Measurements from ENCODE around the gene NCKAP5. TPM values are rescaled to one million over a fixed set of nuclear protein-coding genes. Genes with fewer than 3 reads are reported as not detected.

NCKAP5 gene
- total RNA-seq, 5 donors from 2014 or later (not counting 1 experiment from before 2014, with no cell fraction given): 0.06 TPM; not detected in 4

DNA sequence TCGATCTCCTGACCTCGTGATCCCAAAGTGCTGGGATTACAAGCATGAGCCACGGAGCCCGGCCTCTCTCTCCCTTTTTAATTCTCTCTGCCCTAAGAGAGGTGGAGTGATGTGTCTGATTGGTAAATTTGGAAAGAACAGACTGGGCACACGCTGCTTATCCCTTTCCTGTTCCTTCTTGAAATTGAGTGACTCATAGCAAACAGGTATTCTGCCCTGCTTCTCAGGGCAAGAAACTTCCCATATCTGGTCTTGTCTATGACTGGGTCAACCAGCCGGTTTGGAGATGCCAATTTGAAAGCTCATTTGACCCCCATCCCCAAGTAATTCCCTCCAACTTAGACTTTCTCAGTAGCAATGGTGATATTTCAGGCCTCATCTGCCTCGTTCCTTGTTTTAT lies 913.3 kb downstream of the NCKAP5 start:
- Mint-ChIP-seq H3K4me1 (no peaks in the 10 kb centered on the region), H3K9me3 (peaks cover 0 to 12% (median 3%) of the 10 kb centered on the region in 3 donors), H3K36me3 (no peaks in the 10 kb centered on the region), H3K4me3 (no peak overlapping the region), H3K27ac (no peak overlapping the region), H3K27me3 (peaks cover 0 to 3% of the 10 kb centered on the region in 2 donors)
- H3K27me3 ChIP-seq (replicated peaks in 1 of 2; ENCODE audit: control insufficient read depth in 2 of 2, extremely low read depth in 1 of 2, insufficient read depth in 2 of 2, low read length in 1 of 2): no peaks in the 10 kb centered on the region
- ATAC-seq (replicated peaks in 1 of 4) (no peak), DNase-seq (no peak)
- CTCF ChIA-PET: interaction anchor here in 1 of 2 donors (0.6 kb wide), 1 partner anchor 184 kb away, joined by 4 read pairs; no protein-coding TSS in a partner anchor
- H3K4me3 ChIP-seq (ENCODE audit: control insufficient read depth in 1 of 2, extremely low read depth in 1 of 2, low read length in 1 of 2): no peak overlapping the region
- H3K36me3 ChIP-seq (ENCODE audit: control insufficient read depth in 2 of 2, extremely low read depth in 1 of 2, insufficient read depth in 1 of 2, low read length in 1 of 2): no peaks in the 10 kb centered on the region
- POLR2A ChIA-PET: no interaction called here
- no peaks in the 10 kb centered on the region for H3K4me1 ChIP-seq (ENCODE audit: control insufficient read depth in 1 of 2, extremely low read depth in 1 of 2, insufficient read depth in 2 of 2, low read length in 2 of 2)
- 92% methylated on average over 2 of the region's 7 CpGs for WGBS (ENCODE audit: insufficient coverage)
- H3K9me3 ChIP-seq: no peaks in the 10 kb centered on the region
- H3K27ac ChIP-seq (ENCODE audit: low read length): no peak overlapping the region

DNA sequence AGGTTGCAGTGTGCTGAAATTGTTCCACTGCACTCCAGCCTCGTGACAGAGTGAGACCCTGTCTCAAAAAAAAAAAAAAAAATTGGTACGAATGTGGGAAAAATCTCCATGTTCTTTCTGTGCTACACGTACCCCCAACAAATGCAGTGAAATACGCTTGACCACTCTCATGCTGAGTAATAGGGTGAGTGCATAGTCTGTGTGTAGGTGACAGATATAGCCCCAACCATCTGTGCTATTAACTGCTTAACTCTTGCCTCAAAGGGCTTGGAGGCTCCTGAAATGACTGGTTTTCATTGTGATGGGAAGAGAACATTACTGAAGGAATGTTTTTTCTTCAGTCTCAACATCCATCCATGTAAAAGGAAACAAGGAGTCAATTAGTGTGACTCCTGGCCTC lies 913.9 kb downstream of the NCKAP5 start:
- DNase-seq (no peak), ATAC-seq (replicated peaks in 1 of 4) (no peak)
- Mint-ChIP-seq H3K4me3 (no peak overlapping the region), H3K27me3 (peaks cover 0 to 4% of the 10 kb centered on the region in 2 donors), H3K36me3 (no peaks in the 10 kb centered on the region), H3K27ac (no peak overlapping the region), H3K9me3 (peaks cover 0 to 12% (median 3%) of the 10 kb centered on the region in 3 donors), H3K4me1 (no peaks in the 10 kb centered on the region)
- no peaks in the 10 kb centered on the region for H3K4me1 ChIP-seq (ENCODE audit: control insufficient read depth in 1 of 2, extremely low read depth in 1 of 2, insufficient read depth in 2 of 2, low read length in 2 of 2)
- WGBS (ENCODE audit: insufficient coverage): no CpG with 5 or more reads among the region's 4 CpGs
- POLR2A ChIA-PET: no interaction called here
- no peaks in the 10 kb centered on the region for H3K36me3 ChIP-seq (ENCODE audit: control insufficient read depth in 2 of 2, extremely low read depth in 1 of 2, insufficient read depth in 1 of 2, low read length in 1 of 2)
- no peak overlapping the region for H3K4me3 ChIP-seq (ENCODE audit: control insufficient read depth in 1 of 2, extremely low read depth in 1 of 2, low read length in 1 of 2)
- H3K27me3 ChIP-seq (replicated peaks in 1 of 2; ENCODE audit: control insufficient read depth in 2 of 2, extremely low read depth in 1 of 2, insufficient read depth in 2 of 2, low read length in 1 of 2): no peaks in the 10 kb centered on the region
- H3K27ac ChIP-seq (ENCODE audit: low read length): no peak overlapping the region
- H3K9me3 ChIP-seq: no peaks in the 10 kb centered on the region
- CTCF ChIA-PET: no interaction called here

DNA sequence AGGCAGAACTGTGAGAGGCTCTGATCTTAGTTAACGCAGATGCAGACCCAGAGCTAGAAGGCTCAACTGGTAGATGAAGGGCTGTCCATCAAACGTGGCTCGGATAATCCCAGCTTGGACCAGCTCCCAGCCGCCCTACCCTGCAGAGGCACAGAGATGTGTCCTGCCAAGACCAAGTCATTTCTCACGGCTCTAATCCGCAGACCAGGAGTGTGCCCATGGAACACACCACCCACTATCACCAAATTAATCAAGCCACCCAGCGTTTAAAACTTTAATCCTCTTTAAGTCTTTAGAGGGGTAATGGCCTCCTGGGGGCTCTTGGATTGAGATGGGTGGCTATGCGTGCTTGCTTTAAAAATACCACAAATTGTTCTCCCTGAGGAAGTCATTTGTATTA lies 915.8 kb downstream of the NCKAP5 start:
- whole genome bisulfite sequencing (ENCODE audit: insufficient coverage): 83% methylated on average over 4 of the region's 8 CpGs
- no peaks in the 10 kb centered on the region for H3K36me3 Mint-ChIP-seq
- DNase-seq (no peak), ATAC-seq (replicated peaks in 1 of 4) (no peak)
- Histone ChIP-seq H3K4me3 (ENCODE audit: control insufficient read depth in 1 of 2, extremely low read depth in 1 of 2, low read length in 1 of 2) (no peak overlapping the region), H3K27ac (ENCODE audit: low read length) (no peak overlapping the region), H3K27me3 (replicated peaks in 1 of 2; ENCODE audit: control insufficient read depth in 2 of 2, extremely low read depth in 1 of 2, insufficient read depth in 2 of 2, low read length in 1 of 2) (no peaks in the 10 kb centered on the region), H3K36me3 (ENCODE audit: control insufficient read depth in 2 of 2, extremely low read depth in 1 of 2, insufficient read depth in 1 of 2, low read length in 1 of 2) (no peaks in the 10 kb centered on the region), H3K9me3 (no peaks in the 10 kb centered on the region), H3K4me1 (ENCODE audit: control insufficient read depth in 1 of 2, extremely low read depth in 1 of 2, insufficient read depth in 2 of 2, low read length in 2 of 2) (no peaks in the 10 kb centered on the region)
- ChIA-PET CTCF (no interaction called here), POLR2A (no interaction called here)
- H3K27me3 Mint-ChIP-seq: peaks cover 0 to 16% of the 10 kb centered on the region in 2 donors
- no peaks in the 10 kb centered on the region for H3K4me1 Mint-ChIP-seq
- H3K9me3 Mint-ChIP-seq: peaks cover 0 to 19% (median 3%) of the 10 kb centered on the region in 3 donors
- no peak overlapping the region for H3K4me3 Mint-ChIP-seq
- H3K27ac Mint-ChIP-seq: no peak overlapping the region

DNA sequence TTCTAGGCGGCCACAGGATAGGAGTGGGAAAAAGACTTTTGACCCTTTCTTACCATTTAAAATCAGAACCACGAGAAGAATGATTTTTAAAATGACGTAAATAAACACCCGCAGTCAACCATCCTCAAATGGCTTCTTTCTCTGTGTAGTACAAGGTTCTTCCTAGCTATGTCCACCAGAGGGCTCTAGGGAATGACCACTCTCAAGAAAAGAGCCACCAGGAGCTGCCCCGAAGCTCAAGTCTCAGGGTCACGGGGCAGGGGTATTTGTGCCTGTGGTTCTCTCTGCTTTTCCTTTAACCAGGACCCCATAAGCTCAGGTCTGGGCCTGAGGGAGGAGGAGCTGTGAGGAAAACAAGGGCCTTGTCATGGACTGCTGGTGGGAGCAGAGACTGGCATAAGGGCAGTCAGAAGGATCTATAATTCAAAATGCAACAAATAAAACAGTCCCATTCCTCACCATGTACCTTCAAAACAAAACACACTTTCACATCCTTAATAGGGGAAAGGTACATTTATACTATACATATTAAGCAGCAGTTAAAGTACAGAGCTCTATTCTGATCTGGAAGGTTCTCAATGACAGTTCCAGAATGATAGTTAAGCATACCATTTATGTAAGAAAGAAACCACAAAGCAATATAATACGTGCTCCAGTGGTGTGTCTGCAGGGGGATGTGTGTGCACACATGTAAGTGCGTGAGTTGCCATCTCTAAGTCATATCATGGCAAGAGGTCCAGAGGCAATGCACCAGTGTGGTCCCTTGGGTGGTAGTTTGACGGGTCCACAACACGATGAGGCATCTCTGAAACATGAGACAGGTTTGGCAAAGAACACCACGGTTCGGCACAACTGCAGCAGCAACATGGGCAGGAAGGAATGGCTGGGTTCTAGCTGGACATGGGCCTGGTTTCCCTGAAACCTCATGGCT lies 916.9 kb downstream of the NCKAP5 start:
- no peak overlapping the region for H3K27ac ChIP-seq (ENCODE audit: low read length)
- no peaks in the 10 kb centered on the region for H3K27me3 ChIP-seq (replicated peaks in 1 of 2; ENCODE audit: control insufficient read depth in 2 of 2, extremely low read depth in 1 of 2, insufficient read depth in 2 of 2, low read length in 1 of 2)
- H3K4me1 Mint-ChIP-seq: no peaks in the 10 kb centered on the region
- no peaks in the 10 kb centered on the region for H3K36me3 ChIP-seq (ENCODE audit: control insufficient read depth in 2 of 2, extremely low read depth in 1 of 2, insufficient read depth in 1 of 2, low read length in 1 of 2)
- H3K36me3 Mint-ChIP-seq: no peaks in the 10 kb centered on the region
- POLR2A ChIA-PET: no interaction called here
- H3K4me1 ChIP-seq (ENCODE audit: control insufficient read depth in 1 of 2, extremely low read depth in 1 of 2, insufficient read depth in 2 of 2, low read length in 2 of 2): no peaks in the 10 kb centered on the region
- H3K9me3 ChIP-seq: no peaks in the 10 kb centered on the region
- peaks cover 0 to 16% of the 10 kb centered on the region in 2 donors for H3K27me3 Mint-ChIP-seq
- H3K4me3 Mint-ChIP-seq: no peak overlapping the region
- H3K27ac Mint-ChIP-seq: no peak overlapping the region
- WGBS (ENCODE audit: insufficient coverage): 82% methylated on average over 6 of the region's 12 CpGs
- DNase-seq: no peak
- H3K4me3 ChIP-seq (ENCODE audit: control insufficient read depth in 1 of 2, extremely low read depth in 1 of 2, low read length in 1 of 2): no peak overlapping the region
- H3K9me3 Mint-ChIP-seq: peaks cover 0 to 19% (median 3%) of the 10 kb centered on the region in 3 donors
- ATAC-seq (replicated peaks in 1 of 4): no peak
- CTCF ChIA-PET: no interaction called here

DNA sequence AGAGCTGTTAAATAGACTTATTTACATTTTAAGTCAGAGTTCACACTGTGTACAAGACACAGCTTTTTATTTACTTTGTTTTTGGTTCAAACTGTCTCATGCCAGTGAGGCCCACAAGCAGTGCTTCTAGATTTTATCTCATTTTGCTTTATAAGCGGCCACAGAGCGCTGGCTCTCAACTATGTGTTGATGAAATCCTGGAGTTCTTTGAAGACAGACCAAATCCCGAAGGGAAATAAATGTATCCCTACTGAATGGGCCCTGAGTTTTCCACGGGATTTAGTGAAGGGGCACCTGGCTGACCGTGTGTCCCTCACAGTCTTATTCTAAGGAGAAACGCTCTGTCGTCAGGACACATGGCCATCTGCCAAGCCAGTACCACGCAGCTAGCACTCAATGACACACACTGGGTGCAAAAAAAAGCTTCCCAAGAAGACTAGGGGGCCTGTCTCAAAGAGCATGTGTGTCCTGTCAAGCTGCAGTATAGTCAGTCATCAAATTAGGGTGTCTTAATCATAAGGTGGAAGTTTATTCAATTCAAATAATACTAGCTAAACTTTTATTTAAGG lies 921.6 kb downstream of the NCKAP5 start:
- Mint-ChIP-seq H3K4me1 (no peaks in the 10 kb centered on the region), H3K27me3 (peaks cover 1 to 12% of the 10 kb centered on the region in 2 donors), H3K9me3 (peaks cover 0 to 9% (median 0%) of the 10 kb centered on the region in 3 donors), H3K4me3 (no peak overlapping the region), H3K27ac (no peak overlapping the region), H3K36me3 (no peaks in the 10 kb centered on the region)
- H3K9me3 ChIP-seq: no peaks in the 10 kb centered on the region
- ChIA-PET CTCF (no interaction called here), POLR2A (no interaction called here)
- ATAC-seq (replicated peaks in 1 of 4) (no peak), DNase-seq (no peak)
- 87% methylated on average over 7 of the region's 8 CpGs for WGBS (ENCODE audit: insufficient coverage)
- no peaks in the 10 kb centered on the region for H3K4me1 ChIP-seq (ENCODE audit: control insufficient read depth in 1 of 2, extremely low read depth in 1 of 2, insufficient read depth in 2 of 2, low read length in 2 of 2)
- no peaks in the 10 kb centered on the region for H3K36me3 ChIP-seq (ENCODE audit: control insufficient read depth in 2 of 2, extremely low read depth in 1 of 2, insufficient read depth in 1 of 2, low read length in 1 of 2)
- H3K4me3 ChIP-seq (ENCODE audit: control insufficient read depth in 1 of 2, extremely low read depth in 1 of 2, low read length in 1 of 2): no peak overlapping the region
- H3K27ac ChIP-seq (ENCODE audit: low read length): no peak overlapping the region
- H3K27me3 ChIP-seq (replicated peaks in 1 of 2; ENCODE audit: control insufficient read depth in 2 of 2, extremely low read depth in 1 of 2, insufficient read depth in 2 of 2, low read length in 1 of 2): peaks cover 0 to 4% of the 10 kb centered on the region in 2 experiments

DNA sequence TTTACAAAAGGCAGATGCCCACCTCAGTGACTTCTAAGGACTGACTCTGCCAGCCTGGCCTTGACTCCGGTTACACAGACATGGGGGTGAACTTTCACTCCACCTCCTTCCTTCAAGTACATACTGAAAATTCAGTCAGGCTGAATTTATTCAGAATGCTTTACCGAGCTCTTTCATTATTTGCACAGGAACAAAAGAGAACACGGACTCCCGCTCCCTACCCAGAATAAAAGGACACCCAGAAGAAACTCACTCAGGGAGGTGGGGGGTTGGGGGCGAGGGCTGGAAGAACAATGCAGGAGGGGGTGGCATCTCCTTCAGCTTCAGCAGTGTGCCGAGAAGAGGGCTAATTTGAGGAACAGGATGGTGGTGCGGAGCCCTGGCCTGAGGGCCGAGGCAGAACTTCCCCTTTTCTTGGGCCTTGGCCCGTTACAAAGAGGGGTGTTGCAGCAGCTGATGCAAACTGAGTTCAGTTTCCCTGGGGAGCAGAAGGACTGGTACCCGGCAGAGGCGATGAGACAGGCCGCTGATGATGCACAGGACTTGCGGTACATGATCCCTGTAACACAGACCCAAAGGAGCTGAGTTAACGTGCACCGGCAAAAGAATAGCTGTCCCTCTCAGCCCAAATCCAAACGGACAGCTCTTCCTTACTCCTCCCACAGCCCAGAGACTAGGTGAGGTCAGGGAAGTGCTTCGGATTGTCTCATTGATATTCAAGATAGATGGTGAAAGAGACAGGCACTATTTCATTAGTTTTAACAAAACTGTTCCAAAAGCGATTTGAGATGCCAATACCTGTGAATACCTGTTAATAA lies 922.3 kb downstream of the NCKAP5 start:
- Histone ChIP-seq H3K27ac (ENCODE audit: low read length) (no peak overlapping the region), H3K4me3 (ENCODE audit: control insufficient read depth in 1 of 2, extremely low read depth in 1 of 2, low read length in 1 of 2) (no peak overlapping the region), H3K4me1 (ENCODE audit: control insufficient read depth in 1 of 2, extremely low read depth in 1 of 2, insufficient read depth in 2 of 2, low read length in 2 of 2) (no peaks in the 10 kb centered on the region), H3K36me3 (ENCODE audit: control insufficient read depth in 2 of 2, extremely low read depth in 1 of 2, insufficient read depth in 1 of 2, low read length in 1 of 2) (no peaks in the 10 kb centered on the region), H3K9me3 (no peaks in the 10 kb centered on the region), H3K27me3 (replicated peaks in 1 of 2; ENCODE audit: control insufficient read depth in 2 of 2, extremely low read depth in 1 of 2, insufficient read depth in 2 of 2, low read length in 1 of 2) (peaks cover 0 to 4% of the 10 kb centered on the region in 2 experiments)
- ChIA-PET POLR2A (no interaction called here), CTCF (interaction anchor here in 1 of 2 donors (0.6 kb wide), 1 partner anchor 1812 kb away, joined by 4 read pairs; no protein-coding TSS in a partner anchor)
- Mint-ChIP-seq H3K27ac (no peak overlapping the region), H3K36me3 (no peaks in the 10 kb centered on the region), H3K9me3 (peaks cover 0 to 8% (median 0%) of the 10 kb centered on the region in 3 donors), H3K27me3 (peaks cover 1 to 12% of the 10 kb centered on the region in 2 donors), H3K4me3 (no peak overlapping the region), H3K4me1 (no peaks in the 10 kb centered on the region)
- 41% methylated on average over 10 of the region's 18 CpGs for WGBS (ENCODE audit: insufficient coverage)
- no peak for DNase-seq
- no peak for ATAC-seq (replicated peaks in 1 of 4)

All from T-cell (primary cell).